ENCODE results near the gene THAP4.
"Not testable (repeated sequence)": the region's sequence is repeated elsewhere in the genome, so short reads cannot be mapped to it uniquely, and the experiment has no call there.

Gene THAP4

GRCh38 chr2:241609859-241610793 lies 26.8 kb downstream of the THAP4 start:
- no peak for DNase-seq

- no peak for DNase-seq
Measured at GRCh38 chr2:241608881-241609280, 28.1 kb downstream of the THAP4 start.

GRCh38 chr2:241607162-241607885 lies 29.6 kb downstream of the THAP4 start:
- DNase-seq = no peak

GRCh38 chr2:241606186-241606585 lies 30.8 kb downstream of the THAP4 start:
- DNase-seq = no peak

- no peak for DNase-seq
Measured at GRCh38 chr2:241603686-241604085, 33.3 kb downstream of the THAP4 start.

- DNase-seq = no peak
Measured at GRCh38 chr2:241602720-241603119, 34.2 kb downstream of the THAP4 start.

- no peak for DNase-seq
Measured at GRCh38 chr2:241601841-241602240, 35.1 kb downstream of the THAP4 start.

- DNase-seq = no peak
Measured at GRCh38 chr2:241599615-241600014, 37.3 kb downstream of the THAP4 start.

- no peak for DNase-seq
Measured at GRCh38 chr2:241598487-241598886, 38.5 kb downstream of the THAP4 start.

GRCh38 chr2:241598061-241598460 lies 38.9 kb downstream of the THAP4 start:
- DNase-seq = no peak

GRCh38 chr2:241597561-241597960 lies 39.4 kb downstream of the THAP4 start:
- DNase-seq = no peak

- no peak for DNase-seq
Measured at GRCh38 chr2:241595600-241596140, 41.3 kb downstream of the THAP4 start.

GRCh38 chr2:241593271-241593670 lies 43.7 kb downstream of the THAP4 start:
- DNase-seq = no peak

- no peak for DNase-seq
Measured at GRCh38 chr2:241592126-241592845, 44.7 kb downstream of the THAP4 start.

GRCh38 chr2:241590496-241591455 lies 46.2 kb downstream of the THAP4 start:
- not testable (repeated sequence) for DNase-seq

GRCh38 chr2:241589863-241590262 lies 47.1 kb downstream of the THAP4 start:
- DNase-seq = not testable (repeated sequence)

GRCh38 chr2:241586564-241587264 lies 50.2 kb downstream of the THAP4 start:
- DNase-seq = no peak

GRCh38 chr2:241584436-241584835 lies 52.5 kb downstream of the THAP4 start:
- DNase-seq = no peak

GRCh38 chr2:241582806-241583205 lies 54.2 kb downstream of the THAP4 start:
- DNase-seq = no peak

GRCh38 chr2:241582328-241582727 lies 54.6 kb downstream of the THAP4 start:
- DNase-seq = no peak

GRCh38 chr2:241579281-241579680 lies 57.7 kb downstream of the THAP4 start:
- no peak for DNase-seq

All from NCI-H446 treated with DMSO at 0.1 percent for 48 hours (cell line).